K562 (cell line): ENCODE results near the gene OPTN. TPM values are rescaled to one million over a fixed set of nuclear protein-coding genes. Genes with fewer than 3 reads are reported as not detected.
A peak's percentile ranks its signal among the peaks of the same experiment; 100 is the strongest.

Experiments used
- DIDO1 ChIP-seq: fragments of 450-650 bp; IDR thresholded peaks from 2 replicates; pipeline ENCODE4 v1.6.1; 2016; ENCODE audit warnings: low read depth, missing biosample characterization, missing genetic modification characterization
- DPF2 ChIP-seq: fragments of 450-650 bp; IDR thresholded peaks from 2 replicates; pipeline ENCODE4 v1.6.1; 2016
- EGR1 ChIP-seq: fragments of 450-650 bp; conservative IDR thresholded peaks from 2 replicates; pipeline ENCODE4 v1.6.1; 2017; ENCODE audit warnings: mild to moderate bottlenecking
- HDAC1 ChIP-seq, 2 experiments: fragments of 450-650 bp; IDR thresholded peaks; 2 replicates each; pipeline ENCODE4 v1.6.1; 2016 to 2017; ENCODE audit warnings: inconsistent platforms in 1 of 2, mild to moderate bottlenecking in 1 of 2, moderate library complexity in 1 of 2
- HLTF ChIP-seq: fragments of 450-650 bp; IDR thresholded peaks from 2 replicates; pipeline ENCODE4 v1.6.1; 2016
- KDM1A ChIP-seq, 2 experiments: fragments of 450-650 bp; IDR thresholded peaks; 2 replicates each; pipeline ENCODE4 v1.6.1; 2016; ENCODE audit warnings: mild to moderate bottlenecking in 2 of 2
- NBN ChIP-seq: fragments of 450-650 bp; IDR thresholded peaks from 2 replicates; pipeline ENCODE4 v1.6.1; 2016; ENCODE audit warnings: low read depth, mild to moderate bottlenecking
- TBP ChIP-seq: optimal IDR thresholded peaks from 2 replicates; pipeline ENCODE3; 2011; ENCODE audit warnings: low read depth, low read length, improper control_type of control experiment
- THRB ChIP-seq: fragments of 450-650 bp; formaldehyde crosslinking; conservative IDR thresholded peaks from 2 replicates; pipeline ENCODE4 v1.4.0; 2022; ENCODE audit warnings: mild to moderate bottlenecking, missing genetic modification characterization
- ZBTB11 ChIP-seq, 3 experiments: fragments of 200-800 bp in 1 of 3; fragments of 250-450 bp in 1 of 3; fragments of 450-650 bp in 1 of 3; sonication (Bioruptor Pico) in 1 of 3; sonication (Bioruptor generic) in 1 of 3; formaldehyde crosslinking in 1 of 3; IDR thresholded peaks; 2 replicates each; pipeline versions ENCODE4 v1.6.1 to v1.8.0; 2016 to 2022; ENCODE audit warnings: mild to moderate bottlenecking in 2 of 3, missing genetic modification characterization in 2 of 3, missing compliant biosample characterization in 1 of 3, moderate library complexity in 1 of 3
- ZNF75A ChIP-seq: fragments of 450-650 bp; formaldehyde crosslinking; IDR thresholded peaks from 2 replicates; pipeline ENCODE4 v1.4.0; 2020; ENCODE audit warnings: mild to moderate bottlenecking
- polyA plus RNA-seq, 8 experiments: library from polyadenylated mRNA; depleted of rRNA in 4 of 8; stranded (reverse) in 5 of 8; unstranded in 3 of 8; fragments of >200 nt; fragmentation: Nextera tagmentation in 2 of 8; fragmentation: Illumina TruSeq in 1 of 8; extraction: Ambion mirVana in 2 of 8; extraction: Trizol in 1 of 8; gene quantifications; 2 replicates each; pipeline versions ENCODE4 v1.2.1 to v1.2.3, GENCODE V29; 2011 to 2014; ENCODE audit warnings: inconsistent platforms in 1 of 8, missing spikeins in 1 of 8
- total RNA-seq, 7 experiments: library from RNA; depleted of rRNA in 6 of 7; stranded (reverse); fragments of >200 nt in 6 of 7; fragmentation: Illumina TruSeq in 2 of 7; extraction: Trizol in 2 of 7; gene quantifications; 2 replicates each; pipeline versions ENCODE4 v1.2.1 to v1.2.3, GENCODE V29; 2011 to 2021; ENCODE audit warnings: low replicate concordance in 1 of 7
- TF ChIP-seq, protein P1 (sequence below): IDR thresholded peaks from 2 replicates; pipeline ENCODE4 v1.6.1; 2016; ENCODE audit warnings: missing genetic modification characterization, missing compliant biosample characterization
- TF ChIP-seq, protein P2 (sequence below): fragments of 200-400 bp; formaldehyde crosslinking; IDR thresholded peaks from 2 replicates; pipeline ENCODE4 v1.6.1; 2017; ENCODE audit warnings: mild to moderate bottlenecking, low read depth, low read length, moderate library complexity
- TF ChIP-seq, protein P3 (sequence below): fragments of 250-450 bp; sonication (Bioruptor Pico); IDR thresholded peaks from 2 replicates; pipeline ENCODE4 v1.9.0; 2021; ENCODE audit warnings: mild to moderate bottlenecking, inconsistent platforms

Gene OPTN
- total and polyA plus RNA-seq, 9 of the 15 experiments (the other 6 are each of a cell fraction or from before 2014, with no cell fraction given): 2.2 to 6.8 (median 5.0) TPM

DNA sequence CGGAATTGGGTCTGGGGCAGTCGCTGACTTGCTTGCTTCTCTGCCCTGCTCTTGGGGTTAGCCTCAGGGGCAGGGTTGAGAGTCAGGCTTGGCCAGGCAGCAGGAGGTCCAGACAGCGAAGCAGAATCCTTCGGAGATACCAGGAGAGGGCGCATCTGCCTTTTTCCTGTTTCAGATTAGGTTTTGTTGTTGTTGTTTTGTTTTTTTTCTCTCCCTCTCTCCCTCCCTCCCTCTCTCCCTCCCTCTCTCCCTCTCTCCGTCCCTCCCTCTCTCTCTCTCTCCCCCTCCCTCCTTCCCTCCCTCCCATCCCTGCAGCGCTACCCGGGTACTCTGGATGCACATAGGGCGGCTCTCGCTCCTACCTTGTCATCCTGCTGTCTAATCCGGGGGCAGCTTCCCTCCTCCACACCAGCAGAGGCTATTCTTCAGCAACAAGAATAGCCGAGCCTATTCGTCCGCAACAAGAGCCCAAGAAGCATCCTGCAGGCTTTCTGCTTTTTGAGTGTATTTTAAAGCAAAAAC, 758 bp upstream of the OPTN start (continued):
- TF ChIP-seq, protein P1, sequence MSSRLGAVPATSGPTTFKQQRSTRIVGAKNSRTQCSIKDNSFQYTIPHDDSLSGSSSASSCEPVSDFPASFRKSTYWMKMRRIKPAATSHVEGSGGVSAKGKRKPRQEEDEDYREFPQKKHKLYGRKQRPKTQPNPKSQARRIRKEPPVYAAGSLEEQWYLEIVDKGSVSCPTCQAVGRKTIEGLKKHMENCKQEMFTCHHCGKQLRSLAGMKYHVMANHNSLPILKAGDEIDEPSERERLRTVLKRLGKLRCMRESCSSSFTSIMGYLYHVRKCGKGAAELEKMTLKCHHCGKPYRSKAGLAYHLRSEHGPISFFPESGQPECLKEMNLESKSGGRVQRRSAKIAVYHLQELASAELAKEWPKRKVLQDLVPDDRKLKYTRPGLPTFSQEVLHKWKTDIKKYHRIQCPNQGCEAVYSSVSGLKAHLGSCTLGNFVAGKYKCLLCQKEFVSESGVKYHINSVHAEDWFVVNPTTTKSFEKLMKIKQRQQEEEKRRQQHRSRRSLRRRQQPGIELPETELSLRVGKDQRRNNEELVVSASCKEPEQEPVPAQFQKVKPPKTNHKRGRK (tag): peak; percentile 86
- peak; percentile 24; the same call in 1 of the 2 replicates for TF ChIP-seq NBN
- TF ChIP-seq, protein P2, sequence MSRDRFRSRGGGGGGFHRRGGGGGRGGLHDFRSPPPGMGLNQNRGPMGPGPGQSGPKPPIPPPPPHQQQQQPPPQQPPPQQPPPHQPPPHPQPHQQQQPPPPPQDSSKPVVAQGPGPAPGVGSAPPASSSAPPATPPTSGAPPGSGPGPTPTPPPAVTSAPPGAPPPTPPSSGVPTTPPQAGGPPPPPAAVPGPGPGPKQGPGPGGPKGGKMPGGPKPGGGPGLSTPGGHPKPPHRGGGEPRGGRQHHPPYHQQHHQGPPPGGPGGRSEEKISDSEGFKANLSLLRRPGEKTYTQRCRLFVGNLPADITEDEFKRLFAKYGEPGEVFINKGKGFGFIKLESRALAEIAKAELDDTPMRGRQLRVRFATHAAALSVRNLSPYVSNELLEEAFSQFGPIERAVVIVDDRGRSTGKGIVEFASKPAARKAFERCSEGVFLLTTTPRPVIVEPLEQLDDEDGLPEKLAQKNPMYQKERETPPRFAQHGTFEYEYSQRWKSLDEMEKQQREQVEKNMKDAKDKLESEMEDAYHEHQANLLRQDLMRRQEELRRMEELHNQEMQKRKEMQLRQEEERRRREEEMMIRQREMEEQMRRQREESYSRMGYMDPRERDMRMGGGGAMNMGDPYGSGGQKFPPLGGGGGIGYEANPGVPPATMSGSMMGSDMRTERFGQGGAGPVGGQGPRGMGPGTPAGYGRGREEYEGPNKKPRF: no peak
- peak; percentile 36 to 80; a peak in 3 of 4 replicates for TF ChIP-seq KDM1A (IDR thresholded peaks at IDR 0.05)
- TF ChIP-seq, protein P3, sequence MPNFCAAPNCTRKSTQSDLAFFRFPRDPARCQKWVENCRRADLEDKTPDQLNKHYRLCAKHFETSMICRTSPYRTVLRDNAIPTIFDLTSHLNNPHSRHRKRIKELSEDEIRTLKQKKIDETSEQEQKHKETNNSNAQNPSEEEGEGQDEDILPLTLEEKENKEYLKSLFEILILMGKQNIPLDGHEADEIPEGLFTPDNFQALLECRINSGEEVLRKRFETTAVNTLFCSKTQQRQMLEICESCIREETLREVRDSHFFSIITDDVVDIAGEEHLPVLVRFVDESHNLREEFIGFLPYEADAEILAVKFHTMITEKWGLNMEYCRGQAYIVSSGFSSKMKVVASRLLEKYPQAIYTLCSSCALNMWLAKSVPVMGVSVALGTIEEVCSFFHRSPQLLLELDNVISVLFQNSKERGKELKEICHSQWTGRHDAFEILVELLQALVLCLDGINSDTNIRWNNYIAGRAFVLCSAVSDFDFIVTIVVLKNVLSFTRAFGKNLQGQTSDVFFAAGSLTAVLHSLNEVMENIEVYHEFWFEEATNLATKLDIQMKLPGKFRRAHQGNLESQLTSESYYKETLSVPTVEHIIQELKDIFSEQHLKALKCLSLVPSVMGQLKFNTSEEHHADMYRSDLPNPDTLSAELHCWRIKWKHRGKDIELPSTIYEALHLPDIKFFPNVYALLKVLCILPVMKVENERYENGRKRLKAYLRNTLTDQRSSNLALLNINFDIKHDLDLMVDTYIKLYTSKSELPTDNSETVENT: no peak
- TF ChIP-seq HLTF: 0 out of 2 replicates have a peak, but pooled peaks have one; percentile 63
- TF ChIP-seq DIDO1 (tag): peak; percentile 50; the same call in 1 of the 2 replicates
- TF ChIP-seq ZNF75A (CRISPR knock-in tag): no peak
- TF ChIP-seq ZBTB11 (CRISPR knock-in tag; IDR thresholded peaks at IDR 0.05): no peak
- TF ChIP-seq THRB (CRISPR knock-in tag): 0 out of 2 replicates have a peak, but pooled peaks have one; percentile 53
- TF ChIP-seq TBP: peak; percentile 28
- 0 out of 2 replicates have a peak, but pooled peaks have one; percentile 29 for TF ChIP-seq EGR1
- TF ChIP-seq HDAC1 (IDR thresholded peaks at IDR 0.05): peak in 1 of 2 experiments; percentile 45; a peak in 1 of 4 replicates
- 0 out of 2 replicates have a peak, but pooled peaks have one; percentile 26 for TF ChIP-seq DPF2
